A549 (cell line): ENCODE data around the gene RAP2A.

Experiments used
- CTCF ChIP-seq: fragments of >200 bp; sonication (Bioruptor Twin); formaldehyde crosslinking; IDR thresholded peaks from 3 replicates; pipeline ENCODE4 v1.5.1; 2016
- PHF8 ChIP-seq: fragments of 200-600 bp; sonication (generic); IDR thresholded peaks from 2 replicates; pipeline ENCODE4 v1.6.1; 2016; ENCODE audit warnings: low read depth, mild to moderate bottlenecking, antibody characterized with exemption, moderate library complexity, borderline replicate concordance
- POLR2A ChIP-seq: IDR thresholded peaks from 2 replicates; pipeline ENCODE4 v1.6.1; 2012; ENCODE audit warnings: mild to moderate bottlenecking, low read length

GRCh38 chr13:97499181-97499580 lies 65.2 kb downstream of the RAP2A start:
- TF ChIP-seq POLR2A, result no peak
- TF ChIP-seq PHF8, result no peak
- TF ChIP-seq CTCF, result no peak
